HTR-8/SVneo (cell line): Measurements from ENCODE around the gene KIF20A.
"Not testable (repeated sequence)": the region's sequence is repeated elsewhere in the genome, so short reads cannot be mapped to it uniquely, and the experiment has no call there.

Experiments used
- DNase-seq: peaks from one replicate; pipeline ENCODE4 v3.0.0; 2011; ENCODE audit warnings: low spot score, mixed read lengths; ENCODE audit not compliant: insufficient read length
- FAIRE-seq: peaks from 2 replicates; lab custom pipeline; 2011; peaks lifted over from hg19 to GRCh38; lab: Jason Lieb, UNC

KIF20A gene

GRCh38 chr5:138180841-138181240 lies 1.9 kb downstream of the KIF20A start:
- DNase-seq (no peak), FAIRE-seq (no peak)

GRCh38 chr5:138182808-138183207 lies 3.9 kb downstream of the KIF20A start:
- no peak for DNase-seq
- FAIRE-seq, result no peak

DNA sequence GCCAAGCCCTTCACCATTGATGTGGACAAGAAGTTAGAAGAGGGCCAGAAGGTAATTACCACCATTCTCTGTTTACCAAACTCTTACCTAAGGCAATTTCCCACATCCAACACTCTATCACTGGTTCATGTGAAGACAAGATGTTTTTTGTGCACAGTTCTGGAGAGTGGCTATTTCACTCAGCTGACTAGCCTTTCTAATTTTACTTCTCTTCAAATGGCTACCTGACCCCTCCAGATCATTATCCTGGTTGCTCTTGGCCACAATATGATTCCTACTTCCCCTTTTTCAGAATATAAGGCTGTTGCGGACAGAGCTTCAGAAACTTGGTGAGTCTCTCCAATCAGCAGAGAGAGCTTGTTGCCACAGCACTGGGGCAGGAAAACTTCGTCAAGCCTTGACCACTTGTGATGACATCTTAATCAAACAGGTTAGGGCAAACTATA lies 7.1 kb downstream of the KIF20A start:
- FAIRE-seq (no peak), DNase-seq (no peak)

GRCh38 chr5:138188626-138189025 lies 9.7 kb downstream of the KIF20A start:
- DNase-seq (no peak), FAIRE-seq (no peak)

DNA sequence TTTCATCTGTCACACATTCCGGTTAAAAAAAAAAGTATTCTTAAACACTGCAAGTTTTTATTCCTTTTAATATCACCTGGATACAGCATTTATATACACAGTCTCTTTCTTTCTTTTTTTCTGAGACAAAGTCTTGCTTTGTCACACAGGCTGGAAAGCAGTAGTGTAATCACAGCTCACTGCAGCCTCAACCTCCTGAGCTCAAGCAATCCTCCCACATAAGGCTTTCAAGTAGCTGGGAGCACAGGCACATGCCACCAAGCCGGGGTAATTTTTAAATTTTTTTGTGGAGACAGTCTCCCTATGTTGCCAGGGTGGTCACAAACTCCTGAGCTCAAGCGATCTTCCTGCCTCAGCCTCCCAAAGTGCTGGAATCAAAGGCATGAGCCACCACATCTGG lies 13.9 kb downstream of the KIF20A start:
- DNase-seq, result no peak
- no peak for FAIRE-seq

DNA sequence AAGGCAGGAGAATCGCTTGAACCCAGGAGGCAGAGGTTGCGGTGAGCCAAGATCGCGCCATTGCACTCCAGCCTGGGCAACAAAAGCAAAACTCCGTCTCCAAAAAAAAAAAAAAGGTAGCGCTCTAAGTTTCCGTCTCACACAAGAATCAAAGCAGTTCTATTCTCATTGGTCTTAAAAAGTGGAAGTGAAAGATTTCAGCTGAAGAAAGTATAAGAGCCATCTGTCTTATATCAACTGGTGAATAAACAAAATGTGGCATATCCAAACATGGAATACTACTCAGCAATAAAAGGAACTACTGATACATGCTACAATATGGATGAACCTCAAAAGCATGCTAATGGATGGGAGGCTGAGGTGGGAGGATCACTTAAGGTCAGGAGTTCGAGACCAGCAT lies 14.9 kb downstream of the KIF20A start:
- not testable (repeated sequence) for DNase-seq, FAIRE-seq

GRCh38 chr5:138210985-138211384 lies 32.1 kb downstream of the KIF20A start:
- FAIRE-seq (no peak), DNase-seq (no peak)

GRCh38 chr5:138212828-138213160 lies 33.9 kb downstream of the KIF20A start:
- FAIRE-seq, result no peak

DNA sequence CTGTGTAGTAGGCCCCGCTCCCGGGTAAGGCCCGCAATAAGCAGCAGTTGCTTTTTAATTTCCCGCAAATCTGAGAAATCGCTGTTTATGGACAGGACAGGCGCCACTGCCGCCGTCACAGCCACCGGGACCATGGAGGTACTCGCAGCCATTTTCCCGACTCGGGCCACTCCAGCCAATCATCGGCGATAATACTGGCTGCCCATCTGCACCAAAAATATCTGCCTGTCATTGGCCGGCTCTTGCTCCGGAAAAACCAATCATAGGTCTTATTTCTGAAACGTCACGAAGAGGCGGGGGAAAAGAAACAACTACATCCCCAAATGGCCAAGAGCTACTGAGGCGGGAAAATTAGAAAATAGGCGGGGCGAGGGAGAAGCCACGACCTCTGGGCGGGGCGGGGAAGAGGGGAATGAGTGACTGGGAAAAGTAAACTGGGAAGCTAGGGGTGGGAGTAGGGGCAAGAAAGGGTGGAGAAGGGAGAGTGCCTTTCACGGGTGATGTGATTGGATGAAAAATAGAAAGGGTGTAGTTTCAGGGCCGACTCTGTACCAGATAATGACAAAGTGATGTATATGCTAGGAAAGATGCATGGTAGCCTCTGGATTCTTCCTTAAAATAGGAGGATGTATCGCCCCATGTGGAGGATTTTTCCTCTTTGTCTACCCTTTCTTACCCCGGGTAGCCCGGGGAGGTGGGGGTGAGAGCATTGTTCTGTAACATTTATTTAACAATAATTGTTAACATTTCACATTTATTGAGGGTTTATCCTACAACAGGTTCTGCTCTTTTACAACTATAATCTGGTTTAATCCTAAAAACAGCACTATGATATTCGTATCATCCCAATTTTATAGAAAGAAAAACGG lies 34.5 kb downstream of the KIF20A start, which contains the start of gene CDC23:
Gene CDC23 (minus strand): TSS at position 163 of the 869 bp plus-strand sequence. CDS start 11 bp downstream, at position 152.
- DNase-seq, result peak; percentile 99
- FAIRE-seq, result peak; percentile 93

More at GRCh38 chr5:138212828-138213160, 33.9 kb downstream of the KIF20A start:
- DNase-seq, result peak; percentile 14

DNA sequence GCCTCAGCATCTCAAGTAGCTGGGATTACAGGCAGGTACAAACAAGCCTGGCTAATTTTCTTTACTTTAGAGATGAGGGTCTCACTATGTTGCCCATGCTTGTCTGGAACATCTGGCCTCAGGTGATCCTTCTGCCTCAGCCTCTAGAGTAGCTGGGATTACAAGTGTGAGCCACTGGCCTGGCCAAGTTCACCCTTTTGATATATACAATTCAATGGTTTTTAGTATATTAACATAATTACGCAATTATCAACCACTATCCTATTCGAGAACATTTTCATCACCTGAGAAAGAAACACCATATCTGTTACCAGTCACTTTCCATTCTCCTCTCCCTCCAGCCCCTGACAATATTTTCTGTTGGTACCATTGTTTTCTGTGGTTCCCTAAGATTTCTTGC lies 37.9 kb downstream of the KIF20A start:
- no peak for DNase-seq
- no peak for FAIRE-seq

DNA sequence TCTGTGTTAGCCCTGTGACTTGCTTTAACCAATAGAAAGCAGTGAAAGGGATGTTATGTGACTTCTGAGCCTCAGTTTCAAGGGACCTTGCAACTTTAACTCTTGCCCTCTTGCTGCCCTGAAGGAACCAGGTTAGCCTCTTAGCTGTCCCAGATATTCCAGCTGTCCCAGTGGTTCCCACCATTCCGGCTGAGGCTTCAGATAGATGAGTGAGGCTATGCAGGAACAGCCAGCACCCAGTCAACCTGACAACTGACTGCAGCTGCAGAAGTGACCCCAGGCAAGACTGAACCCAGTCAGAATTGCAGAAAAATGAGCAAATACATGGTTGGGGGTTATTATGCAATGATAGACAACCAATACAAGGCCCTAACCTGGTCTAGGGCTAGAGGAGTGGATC lies 44.6 kb downstream of the KIF20A start:
- no peak for DNase-seq
- no peak for FAIRE-seq

DNA sequence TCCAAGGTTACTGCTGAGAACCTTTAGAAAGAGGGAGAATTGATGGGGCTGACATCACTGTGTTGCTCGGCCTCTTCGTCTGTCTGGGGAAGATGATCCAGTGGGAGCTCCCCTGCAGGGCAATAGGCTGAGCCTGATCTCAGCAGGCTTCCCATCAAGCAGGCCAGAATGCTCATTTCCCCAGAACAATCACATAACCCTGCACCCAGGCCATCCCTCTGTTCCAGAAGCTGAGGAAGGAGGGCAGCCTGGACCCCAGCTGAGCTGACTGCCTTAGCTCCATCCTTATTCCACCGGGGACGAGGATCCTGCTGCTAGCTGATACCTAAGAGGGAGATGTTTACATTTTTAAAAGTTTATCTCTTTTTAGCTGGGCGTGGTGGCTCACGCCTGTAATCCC lies 45.8 kb downstream of the KIF20A start:
- DNase-seq (no peak), FAIRE-seq (no peak)

- DNase-seq (no peak), FAIRE-seq (no peak)
Observed at GRCh38 chr5:138226910-138227309, 48.0 kb downstream of the KIF20A start.

GRCh38 chr5:138229387-138229786 lies 50.5 kb downstream of the KIF20A start:
- no peak for FAIRE-seq

DNA sequence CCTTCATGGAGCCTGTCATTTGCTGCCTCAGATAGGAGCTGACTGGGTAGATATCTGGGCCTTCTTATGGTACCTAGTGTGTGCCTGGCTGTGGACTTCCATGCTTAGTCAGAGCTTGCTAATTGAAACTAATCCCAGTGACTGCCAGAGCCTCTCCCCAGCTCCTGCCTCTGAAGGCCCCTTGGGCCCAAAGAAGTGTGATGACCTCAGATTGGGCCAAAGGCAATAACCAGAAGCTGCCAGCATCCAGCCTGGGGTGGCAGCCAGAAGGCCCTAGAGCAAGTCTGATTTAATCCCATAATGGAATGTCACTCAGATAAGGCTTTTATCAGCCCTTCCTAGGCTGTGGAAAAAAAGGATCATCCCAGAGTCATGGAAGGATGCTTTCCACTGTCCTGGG lies 51.3 kb downstream of the KIF20A start:
- FAIRE-seq (no peak), DNase-seq (no peak)

More at GRCh38 chr5:138229387-138229786, 50.5 kb downstream of the KIF20A start:
- DNase-seq, result no peak

- FAIRE-seq (no peak), DNase-seq (no peak)
Observed at GRCh38 chr5:138230981-138231589, 52.2 kb downstream of the KIF20A start.

DNA sequence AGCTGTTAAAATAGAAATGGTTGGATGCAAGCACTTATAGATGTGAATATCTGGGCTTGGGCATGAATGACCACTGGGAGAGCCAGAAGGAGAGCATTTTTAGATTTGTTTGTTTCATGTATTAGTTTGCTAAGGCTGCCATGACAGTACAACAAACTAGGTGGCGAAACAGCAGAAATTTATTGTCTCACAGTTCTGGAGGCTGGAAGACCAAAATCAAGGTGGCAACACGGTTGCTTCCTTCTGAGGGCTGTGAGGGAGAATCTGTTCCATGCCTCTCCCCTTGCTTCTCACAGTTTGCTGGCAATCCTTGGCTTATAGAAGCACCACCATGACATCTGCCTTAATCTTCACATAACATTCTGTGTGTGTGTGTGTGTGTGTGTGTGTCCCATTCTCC lies 54.4 kb downstream of the KIF20A start:
- no peak for FAIRE-seq

DNA sequence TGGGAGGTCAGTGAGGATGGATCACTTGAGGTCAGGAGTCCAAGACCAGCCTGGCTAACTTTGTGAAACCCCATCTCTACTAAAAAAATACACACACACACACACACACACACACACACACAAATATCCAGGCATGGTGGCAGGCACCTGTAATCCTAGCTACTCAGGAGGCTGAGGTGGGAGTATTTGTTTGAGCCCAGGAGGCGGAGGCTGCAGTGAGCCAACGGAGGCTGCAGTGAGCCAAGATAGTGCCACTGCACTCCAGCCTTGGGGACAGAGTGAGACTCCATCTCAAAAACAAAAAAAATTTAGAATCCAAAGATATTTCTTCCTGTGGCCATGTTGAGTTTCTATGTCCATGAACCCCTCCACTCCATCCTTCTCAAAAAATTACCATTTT lies 55.7 kb downstream of the KIF20A start:
- no peak for FAIRE-seq

More for the DNA sequence above, 54.4 kb downstream of the KIF20A start:
- DNase-seq, result no peak

More for the DNA sequence above, 55.7 kb downstream of the KIF20A start:
- DNase-seq, result no peak
